Stimulated activated naive CD8-positive, alpha-beta T cell treated with anti-CD3 and anti-CD28 coated beads, Interleukin-15, Interleukin-2, amounts not matched to agents 100 U/mL and 50 U/mL, for 24 hours (primary cell): ENCODE data around the gene FNDC10.
"Not testable (repeated sequence)": the region's sequence is repeated elsewhere in the genome, so short reads cannot be mapped to it uniquely, and the experiment has no call there.

Experiments
- ATAC-seq: fragments of 150-1000 bp; cut with Tn5 transposase; one replicate; pipeline ENCODE4 v1.10.0; 2021
- DNase-seq: peaks from one replicate; pipeline ENCODE4 v3.0.0; 2021

Gene FNDC10

GRCh38 chr1:1599030-1599934 lies 653 bp downstream of the FNDC10 start:
- ATAC-seq (peak; percentile 26), DNase-seq (peak; percentile 43)

GRCh38 chr1:1598720-1599029 lies 1.3 kb downstream of the FNDC10 start:
- ATAC-seq (no peak), DNase-seq (no peak)

- ATAC-seq (no peak), DNase-seq (no peak)
Measured at GRCh38 chr1:1598051-1598719, 1.8 kb downstream of the FNDC10 start.

GRCh38 chr1:1597275-1597930 lies 2.5 kb downstream of the FNDC10 start:
- ATAC-seq (peak; percentile 44), DNase-seq (peak; percentile 32)

GRCh38 chr1:1596493-1597274 lies 3.3 kb downstream of the FNDC10 start:
- ATAC-seq (no peak), DNase-seq (no peak)

GRCh38 chr1:1595341-1595740 lies 4.6 kb downstream of the FNDC10 start:
- ATAC-seq, DNase-seq: not testable (repeated sequence)

GRCh38 chr1:1594602-1595260 lies 5.2 kb downstream of the FNDC10 start:
- DNase-seq (no peak), ATAC-seq (no peak)

- ATAC-seq (no peak), DNase-seq (no peak)
Measured at GRCh38 chr1:1593834-1594601, 5.9 kb downstream of the FNDC10 start.

GRCh38 chr1:1591452-1591851 lies 8.5 kb downstream of the FNDC10 start:
- DNase-seq = no peak
- ATAC-seq = no peak

- peak; percentile 23 for ATAC-seq
Measured at GRCh38 chr1:1583347-1584010, 16.5 kb downstream of the FNDC10 start.

GRCh38 chr1:1582585-1583346 lies 17.2 kb downstream of the FNDC10 start:
- DNase-seq = no peak
- ATAC-seq = no peak

More at GRCh38 chr1:1583347-1584010, 16.5 kb downstream of the FNDC10 start:
- DNase-seq = no peak

GRCh38 chr1:1578371-1578940 lies 21.5 kb downstream of the FNDC10 start:
- no peak for ATAC-seq
- DNase-seq = no peak

- ATAC-seq = no peak
- DNase-seq = no peak
Measured at GRCh38 chr1:1577367-1578011, 22.4 kb downstream of the FNDC10 start.

GRCh38 chr1:1574721-1575537 lies 25.0 kb downstream of the FNDC10 start, which contains the start of gene SSU72:
TSS of gene SSU72 (minus strand) at chr1:1574863. CDS start at chr1:1574557, 306 bp downstream.
- peak; percentile 96 for DNase-seq
- ATAC-seq = peak; percentile 92

- ATAC-seq (peak; percentile 70), DNase-seq (peak; percentile 74)
Measured at GRCh38 chr1:1573843-1574720, 25.9 kb downstream of the FNDC10 start.

- no peak for ATAC-seq
Measured at GRCh38 chr1:1569341-1569740, 30.6 kb downstream of the FNDC10 start.

GRCh38 chr1:1567891-1568291 lies 32.0 kb downstream of the FNDC10 start:
- ATAC-seq (no peak), DNase-seq (no peak)

More at GRCh38 chr1:1569341-1569740, 30.6 kb downstream of the FNDC10 start:
- no peak for DNase-seq
